Measurements from ENCODE around the gene ABCA13.

DNA sequence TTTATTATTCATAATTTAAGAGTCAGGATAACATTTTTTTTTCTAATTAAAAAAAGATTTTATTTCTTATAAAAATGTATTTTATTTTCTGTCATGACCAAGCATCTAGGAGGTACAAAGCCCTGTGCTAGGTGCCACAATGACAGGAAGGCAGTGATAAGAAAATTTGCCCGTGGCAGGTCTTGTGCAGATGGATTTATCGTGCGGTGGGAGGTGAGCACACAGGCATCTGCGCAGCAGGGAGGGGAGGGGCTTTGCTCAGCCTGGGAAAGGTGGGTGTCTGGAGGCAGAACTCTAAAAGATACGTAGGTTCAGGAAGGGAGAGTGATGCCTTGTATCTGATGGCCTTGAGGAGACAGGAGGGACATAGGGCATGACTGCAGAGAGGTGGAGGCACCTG lies 115.6 kb downstream of the ABCA13 start:
- TF ChIP-seq, protein P1, sequence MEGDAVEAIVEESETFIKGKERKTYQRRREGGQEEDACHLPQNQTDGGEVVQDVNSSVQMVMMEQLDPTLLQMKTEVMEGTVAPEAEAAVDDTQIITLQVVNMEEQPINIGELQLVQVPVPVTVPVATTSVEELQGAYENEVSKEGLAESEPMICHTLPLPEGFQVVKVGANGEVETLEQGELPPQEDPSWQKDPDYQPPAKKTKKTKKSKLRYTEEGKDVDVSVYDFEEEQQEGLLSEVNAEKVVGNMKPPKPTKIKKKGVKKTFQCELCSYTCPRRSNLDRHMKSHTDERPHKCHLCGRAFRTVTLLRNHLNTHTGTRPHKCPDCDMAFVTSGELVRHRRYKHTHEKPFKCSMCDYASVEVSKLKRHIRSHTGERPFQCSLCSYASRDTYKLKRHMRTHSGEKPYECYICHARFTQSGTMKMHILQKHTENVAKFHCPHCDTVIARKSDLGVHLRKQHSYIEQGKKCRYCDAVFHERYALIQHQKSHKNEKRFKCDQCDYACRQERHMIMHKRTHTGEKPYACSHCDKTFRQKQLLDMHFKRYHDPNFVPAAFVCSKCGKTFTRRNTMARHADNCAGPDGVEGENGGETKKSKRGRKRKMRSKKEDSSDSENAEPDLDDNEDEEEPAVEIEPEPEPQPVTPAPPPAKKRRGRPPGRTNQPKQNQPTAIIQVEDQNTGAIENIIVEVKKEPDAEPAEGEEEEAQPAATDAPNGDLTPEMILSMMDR (IDR thresholded peaks at IDR 0.05) = no peak
- no peak for TF ChIP-seq POLR2AphosphoS5 (IDR thresholded peaks at IDR 0.05; ENCODE audit: low read depth, low read length)
- TF ChIP-seq, protein P2, sequence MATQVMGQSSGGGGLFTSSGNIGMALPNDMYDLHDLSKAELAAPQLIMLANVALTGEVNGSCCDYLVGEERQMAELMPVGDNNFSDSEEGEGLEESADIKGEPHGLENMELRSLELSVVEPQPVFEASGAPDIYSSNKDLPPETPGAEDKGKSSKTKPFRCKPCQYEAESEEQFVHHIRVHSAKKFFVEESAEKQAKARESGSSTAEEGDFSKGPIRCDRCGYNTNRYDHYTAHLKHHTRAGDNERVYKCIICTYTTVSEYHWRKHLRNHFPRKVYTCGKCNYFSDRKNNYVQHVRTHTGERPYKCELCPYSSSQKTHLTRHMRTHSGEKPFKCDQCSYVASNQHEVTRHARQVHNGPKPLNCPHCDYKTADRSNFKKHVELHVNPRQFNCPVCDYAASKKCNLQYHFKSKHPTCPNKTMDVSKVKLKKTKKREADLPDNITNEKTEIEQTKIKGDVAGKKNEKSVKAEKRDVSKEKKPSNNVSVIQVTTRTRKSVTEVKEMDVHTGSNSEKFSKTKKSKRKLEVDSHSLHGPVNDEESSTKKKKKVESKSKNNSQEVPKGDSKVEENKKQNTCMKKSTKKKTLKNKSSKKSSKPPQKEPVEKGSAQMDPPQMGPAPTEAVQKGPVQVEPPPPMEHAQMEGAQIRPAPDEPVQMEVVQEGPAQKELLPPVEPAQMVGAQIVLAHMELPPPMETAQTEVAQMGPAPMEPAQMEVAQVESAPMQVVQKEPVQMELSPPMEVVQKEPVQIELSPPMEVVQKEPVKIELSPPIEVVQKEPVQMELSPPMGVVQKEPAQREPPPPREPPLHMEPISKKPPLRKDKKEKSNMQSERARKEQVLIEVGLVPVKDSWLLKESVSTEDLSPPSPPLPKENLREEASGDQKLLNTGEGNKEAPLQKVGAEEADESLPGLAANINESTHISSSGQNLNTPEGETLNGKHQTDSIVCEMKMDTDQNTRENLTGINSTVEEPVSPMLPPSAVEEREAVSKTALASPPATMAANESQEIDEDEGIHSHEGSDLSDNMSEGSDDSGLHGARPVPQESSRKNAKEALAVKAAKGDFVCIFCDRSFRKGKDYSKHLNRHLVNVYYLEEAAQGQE (IDR thresholded peaks at IDR 0.05; ENCODE audit: low read depth, low read length) = no peak
- no peak for TF ChIP-seq SMC3 (IDR thresholded peaks at IDR 0.05; ENCODE audit: low read depth, low read length)
- TF ChIP-seq, protein P3, sequence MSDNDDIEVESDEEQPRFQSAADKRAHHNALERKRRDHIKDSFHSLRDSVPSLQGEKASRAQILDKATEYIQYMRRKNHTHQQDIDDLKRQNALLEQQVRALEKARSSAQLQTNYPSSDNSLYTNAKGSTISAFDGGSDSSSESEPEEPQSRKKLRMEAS (IDR thresholded peaks at IDR 0.05; ENCODE audit: low read depth) = no peak
- no peak for TF ChIP-seq CHD2 (IDR thresholded peaks at IDR 0.05; ENCODE audit: low read length, partially characterized antibody)
- no peak for TF ChIP-seq RCOR1 (IDR thresholded peaks at IDR 0.05; ENCODE audit: low read length)
- no peak for TF ChIP-seq EZH2phosphoT487 (IDR thresholded peaks at IDR 0.05; ENCODE audit: borderline replicate concordance, low read depth)
